GM06990 (cell line): ENCODE data around the gene MYO1D.
A peak's percentile ranks its signal among the peaks of the same experiment; 100 is the strongest.

Experiments
- DNase-seq: peaks from one replicate; pipeline ENCODE4 v3.0.0-alpha.2; 2011; ENCODE audit not compliant: insufficient read length; ENCODE audit errors: extremely low read depth
- H3K27me3 ChIP-seq: replicated peaks from 2 replicates; pipeline ENCODE4 v1.6.0; 2011; ENCODE audit warnings: low read length; ENCODE audit not compliant: control insufficient read depth, insufficient read depth
- H3K36me3 ChIP-seq: 2 replicates; pipeline ENCODE4 v1.5.1; 2011; ENCODE audit warnings: low read length; ENCODE audit not compliant: control insufficient read depth, insufficient read depth
- H3K4me3 ChIP-seq: replicated peaks from 2 replicates; pipeline ENCODE4 v1.5.1; 2011; ENCODE audit warnings: low read depth, mild to moderate bottlenecking, control low read depth, low read length
- CTCF ChIP-seq: IDR thresholded peaks from 2 replicates; pipeline ENCODE4 v1.5.1; 2011; ENCODE audit warnings: low read length, control low read depth, mild to moderate bottlenecking, inconsistent platforms; ENCODE audit not compliant: insufficient read depth, poor library complexity, severe bottlenecking

Gene MYO1D

GRCh38 chr17:32608267-32608666 is 268.7 kb downstream of the MYO1D start:
- H3K27me3 ChIP-seq, result no peaks in the 10 kb centered on the region
- DNase-seq, result no peak
- no peak overlapping the region for H3K4me3 ChIP-seq
- no peak for TF ChIP-seq CTCF
- H3K36me3 ChIP-seq, result no peaks in the 10 kb centered on the region

GRCh38 chr17:32604966-32605365 is 272.0 kb downstream of the MYO1D start:
- Histone ChIP-seq H3K27me3 (no peaks in the 10 kb centered on the region), H3K36me3 (no peaks in the 10 kb centered on the region), H3K4me3 (no peak overlapping the region)
- no peak for TF ChIP-seq CTCF
- DNase-seq, result no peak

- Histone ChIP-seq H3K36me3 (no peaks in the 10 kb centered on the region), H3K4me3 (no peak overlapping the region), H3K27me3 (no peaks in the 10 kb centered on the region)
- no peak for TF ChIP-seq CTCF
- no peak for DNase-seq
Observed at GRCh38 chr17:32602396-32602795, 274.5 kb downstream of the MYO1D start.

GRCh38 chr17:32601866-32602265 is 275.1 kb downstream of the MYO1D start:
- Histone ChIP-seq H3K27me3 (no peaks in the 10 kb centered on the region), H3K4me3 (no peak overlapping the region)

GRCh38 chr17:32596628-32597027 is 280.3 kb downstream of the MYO1D start:
- peak; percentile 38 for DNase-seq
- H3K36me3 ChIP-seq, result no peaks in the 10 kb centered on the region
- no peaks in the 10 kb centered on the region for H3K27me3 ChIP-seq
- no peak overlapping the region for H3K4me3 ChIP-seq
- TF ChIP-seq CTCF, result no peak

More at GRCh38 chr17:32601866-32602265, 275.1 kb downstream of the MYO1D start:
- TF ChIP-seq CTCF, result no peak
- DNase-seq, result no peak
- no peaks in the 10 kb centered on the region for H3K36me3 ChIP-seq

GRCh38 chr17:32596206-32596605 is 280.7 kb downstream of the MYO1D start:
- peak; percentile 10 for DNase-seq
- TF ChIP-seq CTCF, result no peak
- Histone ChIP-seq H3K4me3 (no peak overlapping the region), H3K27me3 (no peaks in the 10 kb centered on the region), H3K36me3 (no peaks in the 10 kb centered on the region)
